KBM-7 (cell line): ENCODE measurements around the gene TAAR9.
"Not testable (repeated sequence)": the region's sequence is repeated elsewhere in the genome, so short reads cannot be mapped to it uniquely, and the experiment has no call there.

Experiments used
- DNase-seq: peaks from one replicate; pipeline ENCODE4 v3.0.0-alpha.2; 2015
- in situ Hi-C: fragments of 300-500 bp; cut with MboI; formaldehyde crosslinking; loops from 2 replicates; pipeline ENCODE4 v1.14.3; 2020; ENCODE audit warnings: low sequenced_read_pairs, low pct_unique_long_range_greater_than_20kb, mixed read lengths

Gene TAAR9

DNA sequence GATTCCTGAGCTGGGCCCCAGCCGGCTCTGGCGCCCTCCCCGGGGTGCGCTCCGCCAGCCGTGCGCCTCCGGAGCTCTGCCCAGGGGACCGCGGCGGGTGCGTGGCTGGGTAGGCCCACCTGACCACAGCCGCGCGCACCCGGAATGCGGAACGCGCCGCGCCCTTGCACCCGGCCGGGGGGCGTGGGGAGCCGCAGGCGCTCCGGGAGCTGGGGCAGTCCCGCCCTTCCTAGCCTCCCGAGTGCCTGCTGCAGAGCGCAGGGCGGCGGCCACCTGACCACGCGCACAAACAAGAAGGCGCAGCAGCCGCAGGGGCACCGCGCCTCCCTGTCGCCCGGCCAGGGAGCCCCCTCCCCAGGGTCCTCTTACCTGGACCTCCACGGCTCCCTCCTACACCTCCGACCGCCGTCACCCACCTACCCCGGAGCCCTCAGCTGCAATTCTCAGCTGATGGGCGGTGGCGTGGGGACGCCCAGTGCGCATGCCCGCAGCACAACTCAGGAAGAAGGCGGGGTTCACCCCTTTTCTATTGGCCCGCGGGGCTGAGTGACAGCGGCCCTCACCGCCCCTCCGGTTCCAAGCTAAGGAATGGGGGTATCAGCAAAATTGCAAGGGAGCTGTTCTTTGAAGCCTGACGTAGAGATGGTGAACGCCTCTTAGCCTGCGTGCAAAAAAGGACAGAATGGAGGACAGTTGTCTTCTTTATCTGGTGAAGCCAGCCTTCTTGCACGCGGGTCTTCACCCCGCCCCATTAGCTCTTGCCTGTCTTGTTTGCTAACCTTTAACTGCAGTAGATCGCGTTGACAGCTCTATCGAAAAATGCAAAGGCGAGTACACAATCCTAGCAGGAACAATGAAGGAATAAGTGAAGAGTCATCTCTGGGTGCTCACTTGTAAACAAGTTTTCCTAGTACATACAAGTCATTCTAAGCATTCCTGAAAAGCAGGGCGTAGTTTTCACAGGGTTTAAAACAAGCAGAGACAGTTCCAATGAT lies 25.1 kb upstream of the TAAR9 start, which contains the start of gene STX7:
TSS of gene STX7 (minus strand) at position 479 of the 995 bp plus-strand sequence. CDS start 9,586 bp downstream, outside the sequence.
- DNase-seq = peak; percentile 94
- in situ Hi-C loops = no loop called here

DNA sequence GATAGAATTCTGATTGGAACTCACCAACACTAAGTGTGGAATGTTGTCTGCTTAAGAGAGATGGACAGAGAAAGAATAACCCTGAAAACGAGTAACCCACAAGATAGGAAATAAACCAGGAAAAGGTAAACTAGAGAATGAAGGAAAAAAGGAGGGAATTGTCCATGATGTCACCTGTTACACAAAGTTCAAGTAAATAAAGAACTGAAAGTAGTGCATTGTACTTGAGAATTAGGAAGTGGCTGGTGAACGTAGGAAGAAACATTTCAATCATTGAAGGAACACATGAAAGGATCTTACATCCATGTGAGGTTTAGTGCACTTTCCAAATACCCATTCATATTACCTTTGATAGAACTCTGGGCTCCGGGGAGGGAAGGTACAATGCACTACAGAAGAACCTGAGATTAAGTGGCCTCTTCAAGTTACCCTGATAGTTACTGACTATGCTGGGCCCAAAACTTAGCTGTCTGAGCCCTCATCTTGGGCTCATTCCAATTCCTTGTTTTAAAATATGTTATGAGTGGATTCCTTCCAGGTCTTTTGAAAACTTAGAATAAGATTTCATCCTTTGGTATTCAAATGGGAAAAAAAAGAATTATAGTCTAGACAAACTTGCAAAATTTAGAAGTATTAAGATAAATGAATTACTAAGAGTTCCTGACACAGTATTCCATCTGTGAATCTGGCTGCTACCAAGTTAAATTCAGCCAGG lies 24.1 kb upstream of the TAAR9 start:
- in situ Hi-C loops = no loop called here
- no peak for DNase-seq

DNA sequence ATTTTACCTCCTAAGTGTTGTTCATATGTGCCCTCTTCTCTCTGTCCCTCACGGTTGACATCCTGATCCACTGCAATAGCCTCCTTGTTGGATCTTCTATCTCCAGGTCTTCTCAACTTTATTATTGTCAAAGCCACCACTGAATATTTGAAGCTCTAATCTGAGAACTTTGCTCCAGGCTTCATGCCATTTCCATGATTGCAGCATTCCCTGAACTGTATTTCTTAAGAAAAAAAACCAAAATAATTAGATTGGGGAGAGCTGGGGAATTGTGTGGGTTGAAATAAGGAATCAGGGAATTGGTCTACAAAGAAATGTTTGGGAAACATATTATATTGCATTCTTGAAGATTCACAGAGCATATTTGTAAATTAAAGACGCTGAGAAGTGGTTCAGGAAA lies 22.7 kb upstream of the TAAR9 start:
- in situ Hi-C loops = no loop called here
- no peak for DNase-seq

DNA sequence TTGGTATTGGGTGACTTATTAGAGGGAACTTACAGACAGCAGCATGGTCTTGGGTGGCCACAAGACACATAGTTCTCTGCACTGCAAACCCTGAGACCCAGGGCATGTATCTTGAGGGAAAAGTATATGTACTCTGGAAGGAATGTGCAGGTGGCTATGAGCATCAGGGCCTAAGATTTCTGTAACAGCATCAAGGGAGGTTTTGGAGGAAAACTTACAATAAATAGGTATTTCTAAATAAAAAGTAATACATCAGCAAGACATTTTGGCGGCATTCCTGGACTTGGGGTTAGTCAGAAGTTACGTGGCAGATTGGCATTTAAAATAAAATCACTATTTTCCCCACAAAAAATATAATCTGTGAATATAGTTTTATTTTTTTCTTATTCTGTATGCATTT lies 17.1 kb upstream of the TAAR9 start:
- in situ Hi-C loops = no loop called here
- no peak for DNase-seq

DNA sequence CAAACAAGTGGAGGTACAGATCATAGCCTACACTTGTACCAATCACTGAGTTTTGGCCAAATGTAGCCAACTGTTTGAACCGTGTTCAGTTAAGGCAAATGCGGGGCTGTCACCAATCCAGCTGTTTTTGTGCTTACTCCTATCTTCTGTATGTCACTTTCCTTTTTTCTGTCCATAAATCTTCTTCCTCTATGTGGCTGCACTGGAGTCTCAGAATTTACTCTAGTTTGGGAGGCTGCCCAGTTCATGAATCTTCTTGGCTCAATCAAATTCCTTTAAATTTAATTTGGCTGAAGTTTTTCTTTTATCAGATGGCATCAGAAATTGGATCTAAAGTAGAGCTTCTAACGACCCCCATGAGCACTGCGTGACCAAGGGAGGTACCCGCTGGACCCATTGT lies 13.4 kb upstream of the TAAR9 start:
- DNase-seq = no peak
- in situ Hi-C loops = loop anchor here (25.0 kb wide), 1 partner anchor 263 kb away; the partner anchor contains the start of gene SLC18B1

DNA sequence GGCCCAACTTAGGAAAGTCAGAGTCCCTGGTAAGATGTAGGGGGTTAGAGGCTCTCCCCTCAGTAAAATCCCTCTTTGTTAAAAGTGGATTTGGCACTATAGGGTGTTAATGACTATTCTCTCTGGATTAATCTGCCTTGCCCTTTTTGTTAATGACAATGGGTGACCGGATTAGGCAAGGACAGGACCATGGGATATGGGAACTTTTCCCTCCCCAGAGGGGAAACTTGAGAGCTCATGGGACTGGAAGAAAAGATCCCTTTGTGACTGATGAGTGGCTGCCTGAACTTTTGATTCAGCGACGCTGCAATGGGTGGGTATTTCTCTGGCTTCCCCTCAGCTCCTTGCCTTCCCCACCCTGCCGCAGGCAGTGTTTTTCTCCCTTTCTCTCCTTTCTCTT lies 12.2 kb upstream of the TAAR9 start:
- DNase-seq = no peak
- in situ Hi-C loops = loop anchor here (25.0 kb wide), 1 partner anchor 261 kb away; the partner anchor contains the start of gene SLC18B1

DNA sequence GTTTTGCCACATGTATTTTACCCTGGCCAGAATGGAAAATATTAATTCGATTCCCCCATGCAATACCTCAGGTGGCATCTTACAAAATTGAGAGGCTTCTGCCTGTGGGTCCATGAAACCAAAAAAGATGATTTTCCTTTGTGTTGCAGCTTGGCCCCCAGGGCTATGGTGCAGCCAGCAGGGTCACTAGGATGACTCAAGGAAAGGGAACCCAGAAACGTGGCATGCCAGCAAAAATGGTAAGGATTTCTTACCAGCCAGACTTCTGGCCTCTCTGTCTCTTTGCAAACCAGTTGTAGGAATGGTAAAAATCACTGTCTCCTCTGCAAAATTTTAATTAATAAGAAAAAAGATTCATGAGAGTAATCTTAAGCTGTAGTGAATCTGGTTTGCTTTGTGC lies 11.6 kb upstream of the TAAR9 start:
- in situ Hi-C loops = loop anchor here (25.0 kb wide), 1 partner anchor 261 kb away; the partner anchor contains the start of gene SLC18B1
- DNase-seq = no peak

DNA sequence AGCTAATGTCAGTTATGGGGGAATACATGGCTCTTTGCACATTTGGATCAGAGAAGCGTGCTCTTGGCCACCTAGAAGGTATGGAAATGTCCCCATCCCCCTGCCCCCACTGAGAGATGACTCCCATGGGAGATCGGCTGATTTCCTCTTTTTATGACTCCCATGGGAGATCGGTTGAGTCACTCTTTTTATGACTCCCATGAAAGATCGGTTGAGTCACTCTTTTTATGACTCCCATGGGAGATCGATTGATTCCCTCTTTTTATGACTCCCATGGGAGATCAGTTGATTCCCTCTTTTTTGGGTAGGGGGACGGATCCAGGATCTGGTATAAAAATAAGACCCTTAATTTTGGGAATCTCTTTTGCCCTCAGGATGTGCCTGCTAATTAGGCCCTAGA lies 10.3 kb upstream of the TAAR9 start:
- DNase-seq = no peak
- in situ Hi-C loops = loop anchor here (25.0 kb wide), 1 partner anchor 260 kb away; the partner anchor contains the start of gene SLC18B1

DNA sequence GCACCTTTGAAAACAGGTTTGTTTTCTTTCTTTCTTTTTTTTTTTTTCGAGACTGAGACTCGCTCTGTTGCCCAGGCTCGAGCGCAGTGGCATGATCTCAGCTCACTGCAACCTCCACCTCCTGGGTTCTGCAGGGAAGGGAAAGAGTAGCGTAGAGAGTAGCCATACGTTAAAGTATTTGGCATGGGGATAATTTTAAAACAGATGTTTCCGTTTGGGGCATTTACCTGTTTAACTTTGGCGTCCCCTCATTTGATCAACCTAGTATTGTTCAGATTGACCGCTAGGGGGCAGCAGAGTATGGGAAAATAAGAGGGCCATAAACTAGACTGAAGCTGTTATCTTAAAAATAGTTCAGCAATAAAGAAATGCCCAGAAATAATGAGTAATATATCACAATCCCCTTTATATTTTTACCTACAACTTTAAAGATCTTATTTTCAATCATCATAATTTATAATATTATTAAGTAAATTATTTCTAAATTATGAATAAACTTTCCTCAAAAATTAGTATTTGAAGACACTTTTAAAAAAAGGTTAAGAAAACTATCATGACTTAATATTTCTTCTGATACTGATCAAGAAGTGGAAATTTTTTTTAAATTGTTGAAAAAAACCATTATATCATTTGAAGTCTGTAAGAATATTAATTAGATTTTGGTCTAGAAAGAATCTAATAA lies 7.6 kb upstream of the TAAR9 start:
- in situ Hi-C loops = loop anchor here (25.0 kb wide), 1 partner anchor 257 kb away; the partner anchor contains the start of gene SLC18B1
- DNase-seq = peak; percentile 65

DNA sequence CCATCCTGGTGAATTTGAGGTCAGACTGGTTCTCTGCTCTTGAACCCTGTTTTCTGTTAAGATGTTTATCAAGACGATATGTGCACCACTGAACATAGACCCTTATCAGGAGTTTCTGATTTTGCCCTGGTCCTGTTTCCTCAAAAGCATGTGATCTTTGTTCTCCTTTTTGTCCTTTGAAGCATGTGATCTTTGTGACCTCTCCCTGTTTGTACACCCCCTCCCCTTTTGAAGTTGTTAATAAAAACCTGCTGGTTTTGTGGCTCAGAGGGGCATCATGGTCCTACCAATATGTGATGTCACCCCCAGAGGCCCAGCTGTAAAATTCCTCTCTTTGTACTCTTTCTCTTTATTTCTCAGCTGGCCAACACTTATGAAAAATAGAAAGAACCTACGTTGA lies 3.5 kb upstream of the TAAR9 start:
- in situ Hi-C loops = loop anchor here (25.0 kb wide), 1 partner anchor 253 kb away; the partner anchor contains the start of gene SLC18B1
- DNase-seq = not testable (repeated sequence)

DNA sequence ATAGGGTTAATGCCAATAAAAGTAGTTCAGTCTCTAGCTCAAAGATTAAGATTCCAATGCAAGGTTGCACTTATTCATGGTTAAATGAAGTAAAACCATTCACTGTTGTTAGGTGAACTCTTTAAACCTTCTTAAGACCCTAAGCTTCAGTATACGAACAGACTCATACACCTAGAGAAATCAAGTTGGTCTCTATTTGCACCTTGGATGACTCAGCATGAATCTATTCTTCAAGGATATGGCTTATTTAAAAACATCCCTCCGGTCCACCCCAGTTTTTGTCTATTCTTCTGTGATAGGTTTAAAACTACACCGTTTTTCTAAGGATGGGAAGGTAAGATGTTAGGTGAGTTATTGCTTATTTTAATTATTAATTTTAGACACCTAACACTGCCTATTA lies 932 bp upstream of the TAAR9 start:
- in situ Hi-C loops = loop anchor here (25.0 kb wide), 1 partner anchor 250 kb away; the partner anchor contains the start of gene SLC18B1
- DNase-seq = no peak

DNA sequence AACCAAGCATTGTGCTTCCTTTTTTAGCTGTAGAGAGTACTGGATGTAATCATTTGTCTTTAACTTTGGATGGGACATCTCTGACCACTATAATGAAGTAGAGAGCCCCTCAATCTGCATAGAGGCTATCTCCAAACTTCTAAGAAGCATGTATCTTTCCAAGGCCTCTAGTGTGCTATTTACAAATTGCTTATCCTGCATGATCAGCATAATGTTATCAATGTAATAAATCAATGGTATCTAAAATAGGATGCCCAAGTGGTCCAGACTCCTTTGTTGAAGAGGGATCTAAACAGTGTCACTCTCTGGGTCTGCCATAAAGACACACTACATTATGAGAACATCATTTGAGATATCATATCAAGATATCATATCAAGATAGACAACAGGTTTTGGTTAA lies 6.7 kb downstream of the TAAR9 start:
- in situ Hi-C loops = loop anchor here (25.0 kb wide), 1 partner anchor 242 kb away; the partner anchor contains the start of gene SLC18B1
- no peak for DNase-seq

DNA sequence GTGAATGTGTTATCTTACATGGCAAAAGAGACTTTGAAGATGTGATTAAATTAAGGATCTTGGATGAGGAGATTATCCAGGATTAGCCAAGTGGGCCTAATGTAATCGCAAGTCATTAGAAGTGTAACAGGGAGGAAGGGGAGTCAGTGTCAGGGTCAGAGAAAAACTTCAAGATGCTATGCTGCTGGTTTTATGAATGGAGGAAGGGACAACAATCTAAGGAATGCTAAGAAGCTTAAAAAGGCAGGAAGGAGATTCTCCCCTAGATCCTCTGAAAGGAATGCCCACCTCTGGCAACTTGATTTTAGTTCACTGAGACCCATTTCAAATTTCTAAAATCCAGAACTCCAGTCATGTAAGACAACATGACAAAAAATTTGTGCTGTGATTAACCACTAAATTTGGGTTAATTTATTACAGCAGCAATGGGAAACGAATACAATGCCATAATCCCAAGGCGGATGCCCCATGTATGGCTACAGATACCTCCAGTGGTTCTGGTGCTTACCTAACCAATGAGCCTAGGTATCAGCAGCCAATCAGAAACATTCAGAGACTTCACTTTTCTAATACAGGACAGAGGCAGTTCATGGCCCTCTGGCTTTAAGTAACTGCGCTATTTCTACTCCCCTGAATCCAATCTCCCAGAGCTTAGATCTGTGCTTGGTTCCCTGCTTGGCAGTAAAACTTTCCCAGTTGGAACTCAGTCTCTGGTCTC lies 10.8 kb downstream of the TAAR9 start:
- in situ Hi-C loops = loop anchor here (25.0 kb wide), 1 partner anchor 238 kb away; the partner anchor contains the start of gene SLC18B1
- no peak for DNase-seq

DNA sequence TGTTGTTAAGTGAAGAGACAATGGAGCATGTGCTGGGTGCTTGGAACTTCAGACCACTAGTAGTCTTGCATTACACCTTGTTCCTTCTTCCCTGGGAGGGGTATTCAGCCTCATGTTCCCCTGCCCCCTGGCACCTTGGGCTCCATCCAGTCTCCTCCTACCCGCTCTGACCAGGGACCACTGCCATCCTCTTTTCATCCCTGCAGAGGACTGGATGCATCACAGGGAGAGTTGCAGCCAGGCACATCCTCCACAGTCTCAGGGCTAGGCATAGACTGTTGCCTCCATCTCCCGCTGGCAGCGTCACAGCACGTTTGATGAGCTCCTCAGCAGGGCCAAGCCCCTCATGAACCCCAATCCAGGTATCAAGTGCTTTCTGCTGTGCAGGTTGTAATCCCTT lies 13.1 kb downstream of the TAAR9 start:
- DNase-seq = no peak
- in situ Hi-C loops = no loop called here

DNA sequence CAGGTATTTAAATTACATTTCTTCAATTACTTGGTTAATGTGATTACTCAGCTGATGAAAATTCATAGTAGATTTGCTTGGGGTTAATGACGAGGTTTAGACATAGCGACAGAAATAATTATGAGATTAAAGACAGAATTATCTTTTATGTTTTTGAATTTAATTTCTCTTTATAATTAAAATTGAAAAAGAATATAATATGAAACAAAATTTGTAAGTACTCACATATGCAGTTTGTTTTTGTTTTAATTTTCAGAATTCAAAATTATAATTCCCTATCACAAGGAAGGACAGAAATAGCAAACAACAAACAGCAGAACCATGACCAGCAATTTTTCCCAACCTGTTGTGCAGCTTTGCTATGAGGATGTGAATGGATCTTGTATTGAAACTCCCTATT lies 14.3 kb downstream of the TAAR9 start, which contains the start of gene TAAR8:
TSS of gene TAAR8 (plus strand) at position 301 of the 400 bp plus-strand sequence. CDS start at position 322, 21 bp downstream.
- DNase-seq = no peak
- in situ Hi-C loops = no loop called here

DNA sequence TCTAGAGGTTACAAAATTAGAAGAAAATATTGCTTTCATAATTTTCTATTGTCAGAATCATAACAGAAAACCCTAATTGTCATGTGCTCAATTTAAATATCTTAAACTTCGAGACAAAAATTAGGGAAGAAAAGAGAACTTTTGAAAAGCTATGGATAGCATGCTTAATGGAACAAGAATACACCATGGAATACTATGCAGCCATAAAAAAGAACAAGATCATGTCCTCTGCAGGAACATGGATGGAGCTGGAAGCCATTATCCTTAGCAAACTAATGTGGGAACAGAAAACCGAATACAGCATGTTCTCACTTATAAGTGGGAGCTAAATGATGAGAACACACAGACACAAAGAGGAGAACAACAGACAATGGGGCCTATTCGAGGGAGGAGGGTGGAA lies 22.0 kb downstream of the TAAR9 start:
- DNase-seq, in situ Hi-C loops: not testable (repeated sequence)

DNA sequence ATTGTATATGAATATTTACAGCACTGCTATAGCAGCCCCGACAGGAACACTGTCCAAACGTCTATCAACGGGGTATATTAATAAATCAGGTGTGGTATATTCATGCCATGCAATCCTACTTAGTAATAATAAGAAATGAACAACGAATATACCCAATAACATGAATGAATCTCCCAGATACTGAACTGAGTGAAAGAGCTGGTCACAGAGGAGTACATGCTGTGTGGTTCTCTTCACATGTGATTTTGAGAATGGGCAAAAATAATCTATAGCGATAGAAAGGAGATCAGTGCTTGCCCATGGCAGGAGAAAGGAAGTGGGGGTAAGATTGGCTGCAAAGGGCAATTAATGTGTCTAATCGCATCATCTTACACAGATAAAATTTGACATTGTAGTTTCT lies 28.3 kb downstream of the TAAR9 start:
- no peak for DNase-seq
- in situ Hi-C loops = no loop called here

DNA sequence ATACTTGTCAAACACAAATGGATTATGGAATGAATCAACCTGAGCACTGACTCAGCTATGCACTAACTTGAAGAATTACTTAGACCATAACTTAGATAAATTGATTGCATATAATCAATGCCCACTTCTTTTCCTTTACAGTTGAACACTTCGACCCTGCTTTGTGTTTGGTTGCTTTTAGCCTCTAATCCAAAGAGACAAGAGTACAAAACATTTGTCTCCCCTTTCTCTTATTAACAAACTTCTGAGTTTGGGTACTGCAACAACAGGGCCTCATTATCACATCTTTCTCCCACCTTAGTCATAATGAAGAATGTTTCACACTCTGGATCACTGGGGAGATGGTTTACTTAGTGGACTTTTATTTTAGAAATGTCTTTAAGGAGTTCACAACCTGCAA lies 29.5 kb downstream of the TAAR9 start:
- DNase-seq = no peak
- in situ Hi-C loops = no loop called here
